ENCODE measurements around the gene PLXNA2. TPM values are rescaled to one million over a fixed set of nuclear protein-coding genes. Genes with fewer than 3 reads are reported as not detected.

PLXNA2 gene
- total RNA-seq, 1 donor from 2014 or later, result 17.7 TPM

- no peak for FAIRE-seq
- H3K4me2 ChIP-seq (ENCODE audit: low read length), result no peak overlapping the region
- Mint-ChIP-seq H3K9me3 (ENCODE audit: unreplicated experiment) (no peaks in the 10 kb centered on the region), H3K27ac (ENCODE audit: unreplicated experiment) (no peak overlapping the region), H3K4me1 (ENCODE audit: low read depth, unreplicated experiment) (peaks cover 31% of the 10 kb centered on the region), H3K36me3 (ENCODE audit: low read depth, unreplicated experiment) (peaks cover 2% of the 10 kb centered on the region), H3K4me3 (ENCODE audit: unreplicated experiment) (no peak overlapping the region), H3K27me3 (ENCODE audit: low read depth, unreplicated experiment) (peaks cover 35% of the 10 kb centered on the region)
- no peaks in the 10 kb centered on the region for H3K9me3 ChIP-seq (ENCODE audit: insufficient read depth, low read depth, low read length)
- H3K27ac ChIP-seq (ENCODE audit: low read depth, low read length), result no peak overlapping the region
- TF ChIP-seq CTCF (IDR thresholded peaks at IDR 0.05; ENCODE audit: insufficient read depth, low read depth, low read length), result no peak
- no peak for TF ChIP-seq EZH2 (IDR thresholded peaks at IDR 0.05; ENCODE audit: insufficient read depth, low read length)
- no peaks in the 10 kb centered on the region for H3K27me3 ChIP-seq (ENCODE audit: insufficient read depth, low read length)
- peaks cover 41% of the 10 kb centered on the region for H3K4me1 ChIP-seq (ENCODE audit: insufficient read depth, low read length)
- no peak overlapping the region for H3K9ac ChIP-seq (ENCODE audit: low read length)
- no peaks in the 10 kb centered on the region for H3K36me3 ChIP-seq (ENCODE audit: insufficient read depth, low read length)
- no peak for DNase-seq (ENCODE audit: low read depth)
- no peaks in the 10 kb centered on the region for H3K79me2 ChIP-seq (ENCODE audit: insufficient read depth, low read length)
- no peak overlapping the region for H2AFZ ChIP-seq (ENCODE audit: low read depth, low read length)
- H3K4me3 ChIP-seq (ENCODE audit: insufficient read depth, low read depth, low read length), result no peak overlapping the region
- no peaks in the 10 kb centered on the region for H4K20me1 ChIP-seq (ENCODE audit: insufficient read depth, low read length)
Measured at GRCh38 chr1:208163539-208163938, 80.6 kb downstream of the PLXNA2 start.

GRCh38 chr1:208162903-208163302 lies 81.3 kb downstream of the PLXNA2 start:
- FAIRE-seq, result no peak

More at GRCh38 chr1:208162903-208163302, 81.3 kb downstream of the PLXNA2 start:
- TF ChIP-seq CTCF (IDR thresholded peaks at IDR 0.05; ENCODE audit: insufficient read depth, low read depth, low read length) (no peak), EZH2 (IDR thresholded peaks at IDR 0.05; ENCODE audit: insufficient read depth, low read length) (no peak)
- Mint-ChIP-seq H3K4me3 (ENCODE audit: unreplicated experiment) (no peak overlapping the region), H3K9me3 (ENCODE audit: unreplicated experiment) (no peaks in the 10 kb centered on the region), H3K27me3 (ENCODE audit: low read depth, unreplicated experiment) (peaks cover 37% of the 10 kb centered on the region), H3K36me3 (ENCODE audit: low read depth, unreplicated experiment) (peaks cover 5% of the 10 kb centered on the region), H3K4me1 (ENCODE audit: low read depth, unreplicated experiment) (peaks cover 32% of the 10 kb centered on the region), H3K27ac (ENCODE audit: unreplicated experiment) (no peak overlapping the region)
- Histone ChIP-seq H3K4me2 (ENCODE audit: low read length) (no peak overlapping the region), H3K79me2 (ENCODE audit: insufficient read depth, low read length) (no peaks in the 10 kb centered on the region), H4K20me1 (ENCODE audit: insufficient read depth, low read length) (no peaks in the 10 kb centered on the region), H3K9ac (ENCODE audit: low read length) (no peak overlapping the region), H3K4me3 (ENCODE audit: insufficient read depth, low read depth, low read length) (no peak overlapping the region), H3K27ac (ENCODE audit: low read depth, low read length) (no peak overlapping the region), H2AFZ (ENCODE audit: low read depth, low read length) (no peak overlapping the region), H3K27me3 (ENCODE audit: insufficient read depth, low read length) (no peaks in the 10 kb centered on the region), H3K36me3 (ENCODE audit: insufficient read depth, low read length) (no peaks in the 10 kb centered on the region), H3K4me1 (ENCODE audit: insufficient read depth, low read length) (peaks cover 45% of the 10 kb centered on the region), H3K9me3 (ENCODE audit: insufficient read depth, low read depth, low read length) (no peaks in the 10 kb centered on the region)
- DNase-seq (ENCODE audit: low read depth), result no peak

Measured in astrocyte (in vitro differentiated cells and primary cell).